H1 (cell line): ENCODE results near the gene UMAD1. TPM values are rescaled to one million over a fixed set of nuclear protein-coding genes. Genes with fewer than 3 reads are reported as not detected.

Source experiments
- CTCF ChIA-PET: fragments of 300-600 bp; sonication (Branson Sonifier 250); formaldehyde crosslinking; loops from one replicate; lab custom pipeline; 2021; ENCODE audit not compliant: partially characterized antibody; lab: Charles Lee
- POLR2A ChIA-PET: fragments of 300-600 bp; sonication (Branson Sonifier 250); formaldehyde crosslinking; loops from one replicate; lab custom pipeline; 2021; ENCODE audit warnings: inconsistent platforms; ENCODE audit not compliant: partially characterized antibody; lab: Charles Lee
- DNase-seq, 2 experiments: peaks; one replicate each; pipeline versions ENCODE4 v3.0.0 to v3.0.0-alpha.2; 2010 to 2022; ENCODE audit warnings: low spot score in 2 of 2, low read depth in 1 of 2, mixed read lengths in 1 of 2
- FAIRE-seq: peaks from 2 replicates; lab custom pipeline; 2011; peaks lifted over from hg19 to GRCh38; lab: Jason Lieb, UNC
- H2AFZ ChIP-seq: 2 replicates; pipeline ENCODE4 v1.8.1; 2012; ENCODE audit warnings: low read length, inconsistent platforms
- H2AK5ac ChIP-seq: 2 replicates; pipeline ENCODE4 v1.6.1; 2013; ENCODE audit warnings: low read depth, low read length
- H2BK120ac ChIP-seq: replicated peaks from 2 replicates; pipeline ENCODE3; 2013; ENCODE audit warnings: low read depth, low read length, inconsistent platforms
- H2BK12ac ChIP-seq: 2 replicates; pipeline ENCODE4 v1.6.1; 2013; ENCODE audit warnings: low read depth, low read length
- H2BK15ac ChIP-seq: 2 replicates; pipeline ENCODE4 v1.6.1; 2013; ENCODE audit warnings: low read length
- H2BK20ac ChIP-seq: 2 replicates; pipeline ENCODE4 v1.6.1; 2013; ENCODE audit warnings: low read length
- H2BK5ac ChIP-seq: 2 replicates; pipeline ENCODE4 v1.6.1; 2013; ENCODE audit warnings: low read depth, low read length
- H3K14ac ChIP-seq: 2 replicates; pipeline ENCODE4 v1.6.1; 2013; ENCODE audit warnings: inconsistent platforms; ENCODE audit not compliant: insufficient read length
- H3K18ac ChIP-seq: 2 replicates; pipeline ENCODE4 v1.6.1; 2013; ENCODE audit warnings: low read length; ENCODE audit errors: extremely low read depth
- H3K23ac ChIP-seq: 2 replicates; pipeline ENCODE4 v1.6.1; 2013; ENCODE audit warnings: inconsistent platforms; ENCODE audit not compliant: insufficient read length
- H3K23me2 ChIP-seq: 2 replicates; pipeline ENCODE4 v1.6.1; 2013; ENCODE audit warnings: low read depth, low read length
- H3K27ac ChIP-seq: 2 replicates; pipeline ENCODE4 v1.6.1; 2011; ENCODE audit warnings: low read depth, low read length, inconsistent platforms
- H3K27me3 ChIP-seq, 4 experiments: replicated peaks in 1 of 4; 1 replicate in 1 of 4; 2 replicates in 3 of 4; pipeline versions ENCODE4 v1.6.1 to v1.8.1; 2011 to 2013; ENCODE audit warnings: low read length in 3 of 4, mild to moderate bottlenecking in 3 of 4, inconsistent platforms in 2 of 4, mixed read lengths in 2 of 4, moderate library complexity in 1 of 4; ENCODE audit not compliant: control insufficient read depth in 3 of 4, insufficient read depth in 3 of 4; ENCODE audit errors: extremely low read depth in 1 of 4
- H3K36me3 ChIP-seq, 4 experiments: 2 replicates each; pipeline versions ENCODE4 v1.6.1 to v1.8.1; 2011 to 2013; ENCODE audit warnings: mild to moderate bottlenecking in 4 of 4, low read length in 3 of 4, moderate library complexity in 2 of 4, control low read depth in 1 of 4, inconsistent platforms in 1 of 4; ENCODE audit not compliant: insufficient read depth in 4 of 4, control insufficient read depth in 2 of 4
- H3K4ac ChIP-seq: replicated peaks from 2 replicates; pipeline ENCODE3; 2013; ENCODE audit warnings: low read length, low read depth, mixed read lengths, inconsistent platforms; ENCODE audit not compliant: insufficient read length
- H3K4me1 ChIP-seq, 4 experiments: replicated peaks in 1 of 4; 1 replicate in 1 of 4; 2 replicates in 3 of 4; pipeline versions ENCODE4 v1.6.1 to v1.8.1; 2011 to 2013; ENCODE audit warnings: low read length in 3 of 4, inconsistent platforms in 2 of 4, mixed read lengths in 1 of 4; ENCODE audit not compliant: insufficient read depth in 4 of 4, control insufficient read depth in 3 of 4
- H3K4me2 ChIP-seq, 2 experiments: 2 replicates each; pipeline versions ENCODE4 v1.6.1 to v1.8.1; 2011 to 2013; ENCODE audit warnings: low read depth in 2 of 2, low read length in 2 of 2, control low read depth in 1 of 2, inconsistent platforms in 1 of 2, mild to moderate bottlenecking in 1 of 2; ENCODE audit not compliant: insufficient read depth in 1 of 2
- H3K4me3 ChIP-seq, 4 experiments: fragments of 200-600, 300-600 bp in 1 of 4; sonication (generic), shearing (Covaris generic), sonication (Bioruptor Twin) in 1 of 4; 2 replicates each; pipeline versions ENCODE4 v1.5.1 to v1.8.1; 2011 to 2016; ENCODE audit warnings: low read length in 4 of 4, low read depth in 3 of 4, control low read depth in 2 of 4, inconsistent platforms in 2 of 4, mild to moderate bottlenecking in 2 of 4, mixed read lengths in 1 of 4, moderate library complexity in 1 of 4; ENCODE audit not compliant: insufficient read depth in 2 of 4; ENCODE audit errors: extremely low read depth in 1 of 4
- H3K56ac ChIP-seq: replicated peaks from 2 replicates; pipeline ENCODE3; 2013; ENCODE audit warnings: low read depth, mild to moderate bottlenecking, mixed read lengths, low read length, inconsistent platforms; ENCODE audit not compliant: insufficient read length
- H3K79me1 ChIP-seq: 2 replicates; pipeline ENCODE4 v1.6.1; 2013; ENCODE audit warnings: low read depth, low read length, control low read depth
- H3K79me2 ChIP-seq, 2 experiments: 2 replicates each; pipeline versions ENCODE4 v1.6.1 to v1.8.1; 2012 to 2013; ENCODE audit warnings: low read length in 2 of 2, mild to moderate bottlenecking in 2 of 2, inconsistent platforms in 1 of 2; ENCODE audit not compliant: insufficient read depth in 2 of 2, control insufficient read depth in 1 of 2
- H3K9ac ChIP-seq, 4 experiments: replicated peaks in 1 of 4; 1 replicate in 1 of 4; 2 replicates in 3 of 4; pipeline versions ENCODE4 v1.6.1 to v1.8.1; 2011 to 2013; ENCODE audit warnings: low read depth in 3 of 4, low read length in 3 of 4, control low read depth in 2 of 4, mild to moderate bottlenecking in 2 of 4, moderate library complexity in 2 of 4, inconsistent platforms in 1 of 4; ENCODE audit errors: extremely low read depth in 1 of 4
- H3K9me3 ChIP-seq, 2 experiments: 2 replicates each; pipeline versions ENCODE4 v1.6.1 to v1.8.1; 2012 to 2013; ENCODE audit warnings: mild to moderate bottlenecking in 2 of 2, moderate library complexity in 2 of 2, control low read depth in 1 of 2, inconsistent platforms in 1 of 2, low read depth in 1 of 2, low read length in 1 of 2, mixed read lengths in 1 of 2; ENCODE audit not compliant: insufficient read depth in 2 of 2
- H4K20me1 ChIP-seq, 2 experiments: replicated peaks in 1 of 2; 2 replicates each; pipeline versions ENCODE3 to v1.8.1; 2011 to 2013; ENCODE audit warnings: inconsistent platforms in 2 of 2, low read length in 2 of 2, mild to moderate bottlenecking in 1 of 2; ENCODE audit not compliant: insufficient read depth in 2 of 2, control insufficient read depth in 1 of 2
- H4K5ac ChIP-seq: 2 replicates; pipeline ENCODE4 v1.6.1; 2013; ENCODE audit warnings: low read length, low read depth, mixed read lengths, inconsistent platforms; ENCODE audit not compliant: insufficient read length
- H4K8ac ChIP-seq: 2 replicates; pipeline ENCODE4 v1.8.0; 2013; ENCODE audit warnings: mild to moderate bottlenecking, moderate library complexity, low read length, inconsistent platforms; ENCODE audit not compliant: insufficient read depth; ENCODE audit errors: extremely low read depth
- H4K91ac ChIP-seq: replicated peaks from 2 replicates; pipeline ENCODE3; 2013; ENCODE audit warnings: low read length, mixed read lengths, inconsistent platforms; ENCODE audit not compliant: insufficient read length
- ASH2L ChIP-seq: fragments of 200-600, 300-600 bp; sonication (generic); IDR thresholded peaks from one replicate; pipeline ENCODE4 v1.7.1; 2017; ENCODE audit warnings: low read length
- EZH2 ChIP-seq: fragments of 200-600 bp; sonication (generic); IDR thresholded peaks from 2 replicates; pipeline ENCODE4 v1.7.1; 2012; ENCODE audit warnings: low read depth, mild to moderate bottlenecking, moderate library complexity, low read length, inconsistent platforms; ENCODE audit not compliant: severe bottlenecking
- PHF8 ChIP-seq: fragments of 200-600 bp; sonication (generic); conservative IDR thresholded peaks from 2 replicates; pipeline ENCODE4 v1.7.1; 2012; ENCODE audit warnings: low read depth, mild to moderate bottlenecking, inconsistent platforms, low read length, moderate library complexity
- SP2 ChIP-seq: IDR thresholded peaks from 2 replicates; pipeline ENCODE4 v1.6.1; 2012; ENCODE audit warnings: mild to moderate bottlenecking, low read length, inconsistent platforms
- TCF12 ChIP-seq: IDR thresholded peaks from 2 replicates; pipeline ENCODE4 v1.6.1; 2011; ENCODE audit warnings: low read depth, mild to moderate bottlenecking, low read length
- WGBS, 2 experiments: shearing (Covaris generic) in 1 of 2; methylation state at CpG; one replicate each; pipeline versions ENCODE4 v1.1.6 to v1.1.7; 2013 to 2015; ENCODE audit warnings: low lambda C conversion rate in 2 of 2, mixed read lengths in 2 of 2, inconsistent platforms in 1 of 2, low coverage in 1 of 2, missing lambda C conversion rate in 1 of 2; ENCODE audit not compliant: insufficient replicate concordance in 2 of 2, insufficient coverage in 1 of 2, insufficient read length in 1 of 2; ENCODE audit errors: extremely low coverage in 1 of 2, missing lambda C conversion rate in 1 of 2; 5-methylcytosine and 5-hydroxymethylcytosine counted together
- polyA plus RNA-seq, 7 experiments: library from polyadenylated mRNA; depleted of rRNA in 3 of 7; stranded (reverse) in 5 of 7; unstranded in 2 of 7; fragments of >200 nt in 5 of 7; fragments of 200-250 nt in 2 of 7; gene quantifications; 1 replicate in 5 of 7; 2 replicates in 1 of 7; 4 replicates in 1 of 7; pipeline versions ENCODE4 v1.2.1 to v1.2.3, GENCODE V29; 2011 to 2013; ENCODE audit warnings: missing spikeins in 2 of 7, mixed read lengths in 2 of 7
- total RNA-seq: library from RNA; stranded (reverse); fragmentation: NEBNext Ultra II Directional; extraction: Animal tissue kit (Norgen Biotek cat#: 25700); gene quantifications from 2 replicates; pipeline ENCODE4 v1.2.1, GENCODE V29; 2021

Gene UMAD1
- total and polyA plus RNA-seq, 2 of the 8 experiments (the other 6 are each of a cell fraction or from before 2014, with no cell fraction given), result 10.4 to 12.3 TPM

GRCh38 chr7:7817748-7818147 is 177.2 kb downstream of the UMAD1 start:
- Histone ChIP-seq H3K18ac (no peak overlapping the region), H2BK20ac (no peak overlapping the region), H3K27me3 (no peaks in the 10 kb centered on the region), H3K79me2 (no peaks in the 10 kb centered on the region), H3K9ac (no peak overlapping the region), H3K23ac (no peak overlapping the region), H2BK120ac (no peak overlapping the region), H2BK15ac (no peak overlapping the region), H3K36me3 (no peaks in the 10 kb centered on the region), H4K91ac (no peak overlapping the region), H3K14ac (no peak overlapping the region), H3K56ac (no peak overlapping the region), H3K23me2 (no peaks in the 10 kb centered on the region), H4K20me1 (no peaks in the 10 kb centered on the region), H4K5ac (no peak overlapping the region), H3K4me3 (no peak overlapping the region), H3K9me3 (no peaks in the 10 kb centered on the region), H2BK12ac (no peak overlapping the region), H2BK5ac (no peak overlapping the region), H4K8ac (no peak overlapping the region), H2AK5ac (no peak overlapping the region), H3K27ac (no peak overlapping the region), H3K4me1 (peaks cover 0 to 8% (median 2%) of the 10 kb centered on the region in 4 experiments; a peak in 3 of 7 replicates), H2AFZ (no peak overlapping the region), H3K4ac (no peak overlapping the region), H3K79me1 (no peaks in the 10 kb centered on the region), H3K4me2 (no peak overlapping the region)
- ChIA-PET CTCF (interaction anchor here (0.6 kb wide), 1 partner anchor 98 kb away, joined by 3 read pairs; no protein-coding TSS in a partner anchor), POLR2A (no interaction called here)
- WGBS, 2 experiments, result 95% methylated on average over 2 of the region's 2 CpGs; no CpG with 5 or more reads in 1 of the 2 experiments
- DNase-seq (no peak), FAIRE-seq (no peak)
- TF ChIP-seq TCF12 (no peak), SP2 (no peak), EZH2 (no peak), PHF8 (no peak), ASH2L (no peak)
